GM12864 (cell line): ENCODE data around the gene CEP295NL.

ENCODE experiments used
- DNase-seq: peaks from one replicate; pipeline ENCODE4 v3.0.0-alpha.2; 2011; ENCODE audit warnings: low read depth
- H3K4me3 ChIP-seq: 2 replicates; pipeline ENCODE4 v1.5.1; 2011; ENCODE audit warnings: mild to moderate bottlenecking, low read depth, low read length, control low read depth
- CTCF ChIP-seq: IDR thresholded peaks from 2 replicates; pipeline ENCODE4 v1.5.1; 2011; ENCODE audit warnings: low read depth, mild to moderate bottlenecking, moderate library complexity, low read length, control low read depth, inconsistent platforms; ENCODE audit errors: missing control alignments

CEP295NL gene

GRCh38 chr17:78896834-78897663 lies 6.0 kb downstream of the CEP295NL start:
- no peak overlapping the region for H3K4me3 ChIP-seq
- TF ChIP-seq CTCF: no peak
- no peak for DNase-seq

GRCh38 chr17:78896091-78896833 lies 6.7 kb downstream of the CEP295NL start:
- H3K4me3 ChIP-seq: no peak overlapping the region
- no peak for TF ChIP-seq CTCF
- DNase-seq: no peak

- no peak for TF ChIP-seq CTCF
- no peak overlapping the region for H3K4me3 ChIP-seq
- no peak for DNase-seq
Observed at GRCh38 chr17:78895322-78895721, 7.7 kb downstream of the CEP295NL start.

GRCh38 chr17:78893684-78894083 lies 9.3 kb downstream of the CEP295NL start:
- no peak overlapping the region for H3K4me3 ChIP-seq
- TF ChIP-seq CTCF: no peak
- no peak for DNase-seq

- no peak for TF ChIP-seq CTCF
- DNase-seq: no peak
- H3K4me3 ChIP-seq: no peak overlapping the region
Observed at GRCh38 chr17:78892936-78893379, 10.0 kb downstream of the CEP295NL start.

- DNase-seq: no peak
- TF ChIP-seq CTCF: no peak
- no peak overlapping the region for H3K4me3 ChIP-seq
Observed at GRCh38 chr17:78892520-78892919, 10.5 kb downstream of the CEP295NL start.
